RWPE1 (cell line): ENCODE data around the gene TCL1B.

Experiments used
- CTCF ChIA-PET: fragments of 350-600 bp; sonication (Branson Sonifier 250); formaldehyde crosslinking; extraction: SDS; loops from one replicate; lab custom pipeline; 2021; lab: Yijun Ruan, JAX
- POLR2A ChIA-PET: fragments of 400-600 bp; formaldehyde crosslinking; extraction: SDS; loops from one replicate; lab custom pipeline; 2020; ENCODE audit warnings: antibody characterized with exemption; ENCODE audit not compliant: low non-redundant PET; lab: Yijun Ruan, JAX
- DNase-seq: peaks from one replicate; pipeline ENCODE4 v3.0.0; 2012; ENCODE audit warnings: low spot score
- H3K27ac ChIP-seq: fragments of 450-650 bp; 2 replicates; pipeline ENCODE4 v1.5.1; 2017
- TF ChIP-seq, protein P1 (sequence below): fragments of 450-650 bp; conservative IDR thresholded peaks from 2 replicates; pipeline ENCODE4 v1.5.1; 2017; ENCODE audit warnings: low read depth, mild to moderate bottlenecking

The TCL1B gene

GRCh38 chr14:95679148-95679815 lies 6.9 kb upstream of the TCL1B start:
- no peak for DNase-seq
- no peak overlapping the region for H3K27ac ChIP-seq
- ChIA-PET POLR2A (no interaction called here), CTCF (interaction anchor here (0.6 to 1.2 kb wide), 4 partner anchors 8 to 782 kb away, joined by 3 to 5 read pairs (median 4); no protein-coding TSS in a partner anchor)
- TF ChIP-seq, protein P1, sequence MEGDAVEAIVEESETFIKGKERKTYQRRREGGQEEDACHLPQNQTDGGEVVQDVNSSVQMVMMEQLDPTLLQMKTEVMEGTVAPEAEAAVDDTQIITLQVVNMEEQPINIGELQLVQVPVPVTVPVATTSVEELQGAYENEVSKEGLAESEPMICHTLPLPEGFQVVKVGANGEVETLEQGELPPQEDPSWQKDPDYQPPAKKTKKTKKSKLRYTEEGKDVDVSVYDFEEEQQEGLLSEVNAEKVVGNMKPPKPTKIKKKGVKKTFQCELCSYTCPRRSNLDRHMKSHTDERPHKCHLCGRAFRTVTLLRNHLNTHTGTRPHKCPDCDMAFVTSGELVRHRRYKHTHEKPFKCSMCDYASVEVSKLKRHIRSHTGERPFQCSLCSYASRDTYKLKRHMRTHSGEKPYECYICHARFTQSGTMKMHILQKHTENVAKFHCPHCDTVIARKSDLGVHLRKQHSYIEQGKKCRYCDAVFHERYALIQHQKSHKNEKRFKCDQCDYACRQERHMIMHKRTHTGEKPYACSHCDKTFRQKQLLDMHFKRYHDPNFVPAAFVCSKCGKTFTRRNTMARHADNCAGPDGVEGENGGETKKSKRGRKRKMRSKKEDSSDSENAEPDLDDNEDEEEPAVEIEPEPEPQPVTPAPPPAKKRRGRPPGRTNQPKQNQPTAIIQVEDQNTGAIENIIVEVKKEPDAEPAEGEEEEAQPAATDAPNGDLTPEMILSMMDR = no peak

GRCh38 chr14:95679998-95680735 lies 6.1 kb upstream of the TCL1B start:
- no peak overlapping the region for H3K27ac ChIP-seq
- CTCF ChIA-PET = interaction anchor here (0.6 to 1.2 kb wide), 2 partner anchors 9 to 164 kb away, joined by 3 to 4 read pairs; no protein-coding TSS in a partner anchor
- POLR2A ChIA-PET = no interaction called here
- TF ChIP-seq, protein P1 = no peak
- no peak for DNase-seq

DNA sequence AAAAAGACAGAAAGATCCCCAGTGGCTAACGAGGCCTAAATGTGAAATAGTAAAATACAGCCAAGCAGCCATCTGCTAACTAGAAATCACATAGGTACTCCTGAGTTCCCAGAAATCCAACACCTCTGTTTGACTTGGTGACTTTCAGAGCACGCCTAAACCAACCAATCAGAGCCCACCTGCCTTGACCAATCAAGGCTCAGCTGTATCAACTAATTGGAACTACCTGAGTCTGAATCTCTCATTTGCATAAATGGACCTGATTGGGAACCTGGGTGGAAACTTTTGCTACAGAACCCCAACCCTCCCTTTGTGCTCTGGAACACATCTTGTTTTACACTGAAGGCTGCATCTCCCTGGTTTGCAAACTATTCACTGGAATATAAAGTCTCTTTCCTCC lies 5.1 kb upstream of the TCL1B start:
- CTCF ChIA-PET = no interaction called here
- no peak for DNase-seq

DNA sequence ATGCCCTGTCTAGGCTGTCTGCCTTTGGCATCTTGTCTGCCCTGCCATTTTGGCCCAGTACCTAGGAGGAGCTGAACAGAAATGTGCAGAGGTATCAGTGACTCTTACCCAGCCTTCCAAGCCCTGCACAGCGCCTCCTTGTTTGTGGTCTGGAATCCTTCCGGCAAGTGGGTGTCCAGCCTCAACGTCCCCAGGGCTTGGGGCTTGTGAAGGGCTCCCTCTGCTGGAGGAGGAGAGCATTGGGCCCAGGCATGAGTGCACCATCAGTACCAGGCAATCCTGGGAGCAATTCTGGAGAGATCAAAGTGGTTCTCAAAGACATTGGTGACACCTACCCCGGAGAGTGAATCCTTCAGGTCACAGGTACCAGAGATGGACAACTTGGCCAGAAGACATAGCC lies 2.4 kb upstream of the TCL1B start:
- H3K27ac ChIP-seq = no peak overlapping the region
- POLR2A ChIA-PET = no interaction called here
- CTCF ChIA-PET = interaction anchor here (0.5 to 0.6 kb wide), 3 partner anchors 91 to 679 kb away, joined by 3 to 9 read pairs (median 3); no protein-coding TSS in a partner anchor
- TF ChIP-seq, protein P1 = no peak; the same call in 1 of the 2 replicates
- DNase-seq = no peak

More for the DNA sequence above, 5.1 kb upstream of the TCL1B start:
- H3K27ac ChIP-seq = no peak overlapping the region
- TF ChIP-seq, protein P1 = no peak
- POLR2A ChIA-PET = no interaction called here

- DNase-seq = no peak
- ChIA-PET POLR2A (no interaction called here), CTCF (interaction anchor here (0.7 kb wide), 1 partner anchor 11 kb away, joined by 7 read pairs; no protein-coding TSS in a partner anchor)
- TF ChIP-seq, protein P1 = no peak
- no peak overlapping the region for H3K27ac ChIP-seq
Observed at GRCh38 chr14:95686935-95687334, 709 bp downstream of the TCL1B start.

- ChIA-PET CTCF (interaction anchor here (0.7 kb wide), 1 partner anchor 655 kb away, joined by 3 read pairs; no protein-coding TSS in a partner anchor), POLR2A (no interaction called here)
- TF ChIP-seq, protein P1 = no peak
- no peak for DNase-seq
- no peak overlapping the region for H3K27ac ChIP-seq
Observed at GRCh38 chr14:95689441-95689840, 3.2 kb downstream of the TCL1B start.
